ENCODE data around the gene NOBOX.
A peak's percentile ranks its signal among the peaks of the same experiment; 100 is the strongest.

Gene NOBOX

GRCh38 chr7:144398911-144399310, 4.6 kb downstream of the NOBOX start:
- FAIRE-seq, result no peak
- TF ChIP-seq POLR2A (IDR thresholded peaks at IDR 0.05; ENCODE audit: low read depth, low read length), result no peak
- no peak for TF ChIP-seq SPI1 (IDR thresholded peaks at IDR 0.05; ENCODE audit: low read depth, low read length)
- TF ChIP-seq TAF1 (IDR thresholded peaks at IDR 0.05; ENCODE audit: low read depth, low read length), result no peak
- no peak for TF ChIP-seq POLR2AphosphoS5 (IDR thresholded peaks at IDR 0.05; ENCODE audit: low read depth, low read length)
- TF ChIP-seq PAX5 (IDR thresholded peaks at IDR 0.05; ENCODE audit: insufficient read depth, low read length, severe bottlenecking), result no peak

GRCh38 chr7:144398291-144398690, 5.2 kb downstream of the NOBOX start:
- TF ChIP-seq SPI1 (IDR thresholded peaks at IDR 0.05; ENCODE audit: low read depth, low read length), result no peak
- no peak for TF ChIP-seq POU2F2 (IDR thresholded peaks at IDR 0.05; ENCODE audit: low read depth, low read length)
- TF ChIP-seq POLR2AphosphoS5 (IDR thresholded peaks at IDR 0.05; ENCODE audit: low read depth, low read length), result no peak
- no peak for TF ChIP-seq PAX5 (IDR thresholded peaks at IDR 0.05; ENCODE audit: insufficient read depth, low read length, severe bottlenecking)
- TF ChIP-seq POLR2A (IDR thresholded peaks at IDR 0.05; ENCODE audit: low read depth, low read length), result no peak
- no peak for TF ChIP-seq TAF1 (IDR thresholded peaks at IDR 0.05; ENCODE audit: low read depth, low read length)
- DNase-seq (ENCODE audit: insufficient read length, low spot score) (no peak), FAIRE-seq (no peak)

More at GRCh38 chr7:144398911-144399310, 4.6 kb downstream of the NOBOX start:
- DNase-seq (ENCODE audit: insufficient read length, low spot score), result no peak

- no peak for FAIRE-seq
- no peak for TF ChIP-seq PAX5 (IDR thresholded peaks at IDR 0.05; ENCODE audit: insufficient read depth, low read length, severe bottlenecking)
- TF ChIP-seq TAF1 (IDR thresholded peaks at IDR 0.05; ENCODE audit: low read depth, low read length), result no peak
- TF ChIP-seq SPI1 (IDR thresholded peaks at IDR 0.05; ENCODE audit: low read depth, low read length), result no peak
- no peak for TF ChIP-seq POLR2AphosphoS5 (IDR thresholded peaks at IDR 0.05; ENCODE audit: low read depth, low read length)
- no peak for TF ChIP-seq POU2F2 (IDR thresholded peaks at IDR 0.05; ENCODE audit: low read depth, low read length)
- no peak for TF ChIP-seq POLR2A (IDR thresholded peaks at IDR 0.05; ENCODE audit: low read depth, low read length)
- no peak for DNase-seq (ENCODE audit: insufficient read length, low spot score)
These were observed 6.4 kb downstream of the NOBOX start for GRCh38 chr7:144397086-144397485.

- DNase-seq (ENCODE audit: insufficient read length, low spot score), result no peak
- peak; percentile 61 for FAIRE-seq
- TF ChIP-seq POU2F2 (IDR thresholded peaks at IDR 0.05; ENCODE audit: low read depth, low read length), result no peak
- no peak for TF ChIP-seq POLR2A (IDR thresholded peaks at IDR 0.05; ENCODE audit: low read depth, low read length)
- no peak for TF ChIP-seq TAF1 (IDR thresholded peaks at IDR 0.05; ENCODE audit: low read depth, low read length)
- no peak for TF ChIP-seq SPI1 (IDR thresholded peaks at IDR 0.05; ENCODE audit: low read depth, low read length)
- no peak for TF ChIP-seq POLR2AphosphoS5 (IDR thresholded peaks at IDR 0.05; ENCODE audit: low read depth, low read length)
- TF ChIP-seq PAX5 (IDR thresholded peaks at IDR 0.05; ENCODE audit: insufficient read depth, low read length, severe bottlenecking), result no peak
These were observed 11.7 kb downstream of the NOBOX start for GRCh38 chr7:144391823-144392255.

GRCh38 chr7:144391014-144391413, 12.5 kb downstream of the NOBOX start:
- DNase-seq (ENCODE audit: insufficient read length, low spot score) (no peak), FAIRE-seq (no peak)
- no peak for TF ChIP-seq POLR2AphosphoS5 (IDR thresholded peaks at IDR 0.05; ENCODE audit: low read depth, low read length)
- TF ChIP-seq PAX5 (IDR thresholded peaks at IDR 0.05; ENCODE audit: insufficient read depth, low read length, severe bottlenecking), result no peak
- no peak for TF ChIP-seq POU2F2 (IDR thresholded peaks at IDR 0.05; ENCODE audit: low read depth, low read length)
- TF ChIP-seq SPI1 (IDR thresholded peaks at IDR 0.05; ENCODE audit: low read depth, low read length), result no peak
- no peak for TF ChIP-seq TAF1 (IDR thresholded peaks at IDR 0.05; ENCODE audit: low read depth, low read length)
- no peak for TF ChIP-seq POLR2A (IDR thresholded peaks at IDR 0.05; ENCODE audit: low read depth, low read length)

GRCh38 chr7:144390481-144390880, 13.0 kb downstream of the NOBOX start:
- FAIRE-seq, result no peak
- TF ChIP-seq POLR2AphosphoS5 (IDR thresholded peaks at IDR 0.05; ENCODE audit: low read depth, low read length), result no peak
- no peak for TF ChIP-seq SPI1 (IDR thresholded peaks at IDR 0.05; ENCODE audit: low read depth, low read length)
- TF ChIP-seq TAF1 (IDR thresholded peaks at IDR 0.05; ENCODE audit: low read depth, low read length), result no peak
- TF ChIP-seq POLR2A (IDR thresholded peaks at IDR 0.05; ENCODE audit: low read depth, low read length), result no peak
- no peak for TF ChIP-seq POU2F2 (IDR thresholded peaks at IDR 0.05; ENCODE audit: low read depth, low read length)
- TF ChIP-seq PAX5 (IDR thresholded peaks at IDR 0.05; ENCODE audit: insufficient read depth, low read length, severe bottlenecking), result no peak
- no peak for DNase-seq (ENCODE audit: insufficient read length, low spot score)

- no peak for FAIRE-seq
- TF ChIP-seq POLR2A (IDR thresholded peaks at IDR 0.05; ENCODE audit: low read depth, low read length), result no peak
- TF ChIP-seq TAF1 (IDR thresholded peaks at IDR 0.05; ENCODE audit: low read depth, low read length), result no peak
- TF ChIP-seq PAX5 (IDR thresholded peaks at IDR 0.05; ENCODE audit: insufficient read depth, low read length, severe bottlenecking), result no peak
- no peak for TF ChIP-seq POU2F2 (IDR thresholded peaks at IDR 0.05; ENCODE audit: low read depth, low read length)
- TF ChIP-seq SPI1 (IDR thresholded peaks at IDR 0.05; ENCODE audit: low read depth, low read length), result no peak
- no peak for TF ChIP-seq POLR2AphosphoS5 (IDR thresholded peaks at IDR 0.05; ENCODE audit: low read depth, low read length)
- no peak for DNase-seq (ENCODE audit: insufficient read length, low spot score)
These were observed 14.5 kb downstream of the NOBOX start for GRCh38 chr7:144388950-144389349.

GRCh38 chr7:144386741-144387140, 16.8 kb downstream of the NOBOX start:
- no peak for FAIRE-seq
- TF ChIP-seq TAF1 (IDR thresholded peaks at IDR 0.05; ENCODE audit: low read depth, low read length) (no peak), POLR2A (IDR thresholded peaks at IDR 0.05; ENCODE audit: low read depth, low read length) (no peak), SPI1 (IDR thresholded peaks at IDR 0.05; ENCODE audit: low read depth, low read length) (no peak), POU2F2 (IDR thresholded peaks at IDR 0.05; ENCODE audit: low read depth, low read length) (no peak), POLR2AphosphoS5 (IDR thresholded peaks at IDR 0.05; ENCODE audit: low read depth, low read length) (no peak), PAX5 (IDR thresholded peaks at IDR 0.05; ENCODE audit: insufficient read depth, low read length, severe bottlenecking) (no peak)
- no peak for DNase-seq (ENCODE audit: insufficient read length, low spot score)

GRCh38 chr7:144384555-144385245, 18.8 kb downstream of the NOBOX start:
- FAIRE-seq (peak; percentile 9), DNase-seq (ENCODE audit: insufficient read length, low spot score) (no peak)
- TF ChIP-seq PAX5 (IDR thresholded peaks at IDR 0.05; ENCODE audit: insufficient read depth, low read length, severe bottlenecking), result no peak
- TF ChIP-seq POLR2AphosphoS5 (IDR thresholded peaks at IDR 0.05; ENCODE audit: low read depth, low read length), result no peak
- TF ChIP-seq POU2F2 (IDR thresholded peaks at IDR 0.05; ENCODE audit: low read depth, low read length), result no peak
- no peak for TF ChIP-seq POLR2A (IDR thresholded peaks at IDR 0.05; ENCODE audit: low read depth, low read length)
- TF ChIP-seq SPI1 (IDR thresholded peaks at IDR 0.05; ENCODE audit: low read depth, low read length), result no peak
